ENCODE data around the gene PRSS2.
"Not testable (repeated sequence)": the region's sequence is repeated elsewhere in the genome, so short reads cannot be mapped to it uniquely, and the experiment has no call there.

PRSS2 gene

GRCh38 chr7:142760071-142760642 is 10.6 kb upstream of the PRSS2 start:
- DNase-seq = no peak

- DNase-seq = not testable (repeated sequence)
Measured at GRCh38 chr7:142761606-142762005, 9.2 kb upstream of the PRSS2 start.

- DNase-seq = no peak
Measured at GRCh38 chr7:142762104-142762503, 8.7 kb upstream of the PRSS2 start.

GRCh38 chr7:142767451-142767850 is 3.3 kb upstream of the PRSS2 start:
- no peak for DNase-seq

GRCh38 chr7:142767861-142768260 is 2.9 kb upstream of the PRSS2 start:
- DNase-seq = no peak

GRCh38 chr7:142768885-142769284 is 1.9 kb upstream of the PRSS2 start:
- DNase-seq = not testable (repeated sequence)

GRCh38 chr7:142771353-142771723 is 568 bp downstream of the PRSS2 start:
- DNase-seq = no peak

- DNase-seq = no peak
Measured at GRCh38 chr7:142772051-142772450, 1.3 kb downstream of the PRSS2 start.

- no peak for DNase-seq
Measured at GRCh38 chr7:142772673-142773072, 1.9 kb downstream of the PRSS2 start.

GRCh38 chr7:142773230-142773629 is 2.5 kb downstream of the PRSS2 start:
- DNase-seq = no peak

- DNase-seq = no peak
Measured at GRCh38 chr7:142773937-142774744, 3.4 kb downstream of the PRSS2 start.

GRCh38 chr7:142774826-142775225 is 4.1 kb downstream of the PRSS2 start:
- no peak for DNase-seq

- DNase-seq = not testable (repeated sequence)
Measured at GRCh38 chr7:142775351-142776115, 4.8 kb downstream of the PRSS2 start.

- no peak for DNase-seq
Measured at GRCh38 chr7:142776206-142776844, 5.6 kb downstream of the PRSS2 start.

- DNase-seq = not testable (repeated sequence)
Measured at GRCh38 chr7:142776845-142777225, 6.1 kb downstream of the PRSS2 start.

GRCh38 chr7:142777318-142777717 is 6.5 kb downstream of the PRSS2 start:
- no peak for DNase-seq

- DNase-seq = peak; percentile 74
Measured at GRCh38 chr7:142782922-142783900, 12.4 kb downstream of the PRSS2 start.

GRCh38 chr7:142784096-142784495 is 13.3 kb downstream of the PRSS2 start:
- DNase-seq = no peak

- DNase-seq = no peak
Measured at GRCh38 chr7:142784716-142785115, 13.9 kb downstream of the PRSS2 start.

GRCh38 chr7:142785841-142786250 is 15.1 kb downstream of the PRSS2 start:
- DNase-seq = no peak

- no peak for DNase-seq
Measured at GRCh38 chr7:142787034-142787768, 16.4 kb downstream of the PRSS2 start.

Data from NCI-H1694 treated with DMSO at 0.1 percent for 48 hours (cell line).